Measurements from ENCODE around the gene PRR5.

PRR5 gene

GRCh38 chr22:44683881-44684280, 18.1 kb upstream of the PRR5 start:
- H3K36me3 ChIP-seq (ENCODE audit: insufficient read depth, low read length), result no peaks in the 10 kb centered on the region
- no peak overlapping the region for H3K9ac ChIP-seq (ENCODE audit: low read depth, low read length)
- no peak overlapping the region for H3K27ac ChIP-seq (ENCODE audit: low read depth, low read length)
- H3K27me3 ChIP-seq (ENCODE audit: insufficient read depth, low read length), result no peaks in the 10 kb centered on the region
- 94% methylated on average over 8 of the region's 8 CpGs for WGBS
- no peaks in the 10 kb centered on the region for H3K4me1 ChIP-seq (ENCODE audit: insufficient read depth, low read length)
- H3K9me3 ChIP-seq (ENCODE audit: insufficient read depth, low read depth, low read length), result no peaks in the 10 kb centered on the region
- H3K4me3 ChIP-seq (ENCODE audit: low read length), result no peak overlapping the region

- Histone ChIP-seq H3K9ac (ENCODE audit: low read depth, low read length) (no peak overlapping the region), H3K9me3 (ENCODE audit: insufficient read depth, low read depth, low read length) (no peaks in the 10 kb centered on the region), H3K4me3 (ENCODE audit: low read length) (no peak overlapping the region), H3K27ac (ENCODE audit: low read depth, low read length) (no peak overlapping the region), H3K27me3 (ENCODE audit: insufficient read depth, low read length) (no peaks in the 10 kb centered on the region), H3K4me1 (ENCODE audit: insufficient read depth, low read length) (no peaks in the 10 kb centered on the region), H3K36me3 (ENCODE audit: insufficient read depth, low read length) (no peaks in the 10 kb centered on the region)
- 39% methylated on average over 22 of the region's 23 CpGs for WGBS
Measured at GRCh38 chr22:44684506-44685383, 17.3 kb upstream of the PRR5 start.

GRCh38 chr22:44685384-44686056, 16.5 kb upstream of the PRR5 start:
- Histone ChIP-seq H3K4me1 (ENCODE audit: insufficient read depth, low read length) (no peaks in the 10 kb centered on the region), H3K27me3 (ENCODE audit: insufficient read depth, low read length) (no peaks in the 10 kb centered on the region), H3K9me3 (ENCODE audit: insufficient read depth, low read depth, low read length) (no peaks in the 10 kb centered on the region), H3K27ac (ENCODE audit: low read depth, low read length) (no peak overlapping the region), H3K9ac (ENCODE audit: low read depth, low read length) (no peak overlapping the region), H3K36me3 (ENCODE audit: insufficient read depth, low read length) (no peaks in the 10 kb centered on the region), H3K4me3 (ENCODE audit: low read length) (no peak overlapping the region)
- WGBS, result 72% methylated on average over 11 of the region's 11 CpGs

- no peaks in the 10 kb centered on the region for H3K4me1 ChIP-seq (ENCODE audit: insufficient read depth, low read length)
- no peak overlapping the region for H3K4me3 ChIP-seq (ENCODE audit: low read length)
- WGBS, result 85% methylated on average over 5 of the region's 10 CpGs
- H3K9me3 ChIP-seq (ENCODE audit: insufficient read depth, low read depth, low read length), result no peaks in the 10 kb centered on the region
- no peaks in the 10 kb centered on the region for H3K36me3 ChIP-seq (ENCODE audit: insufficient read depth, low read length)
- no peak overlapping the region for H3K27ac ChIP-seq (ENCODE audit: low read depth, low read length)
- H3K27me3 ChIP-seq (ENCODE audit: insufficient read depth, low read length), result no peaks in the 10 kb centered on the region
- H3K9ac ChIP-seq (ENCODE audit: low read depth, low read length), result no peak overlapping the region
Measured at GRCh38 chr22:44686873-44687600, 15.0 kb upstream of the PRR5 start.

GRCh38 chr22:44689173-44689572, 12.8 kb upstream of the PRR5 start:
- no peaks in the 10 kb centered on the region for H3K4me1 ChIP-seq (ENCODE audit: insufficient read depth, low read length)
- H3K9ac ChIP-seq (ENCODE audit: low read depth, low read length), result no peak overlapping the region
- no peaks in the 10 kb centered on the region for H3K36me3 ChIP-seq (ENCODE audit: insufficient read depth, low read length)
- H3K27ac ChIP-seq (ENCODE audit: low read depth, low read length), result no peak overlapping the region
- H3K27me3 ChIP-seq (ENCODE audit: insufficient read depth, low read length), result no peaks in the 10 kb centered on the region
- H3K4me3 ChIP-seq (ENCODE audit: low read length), result no peak overlapping the region
- no peaks in the 10 kb centered on the region for H3K9me3 ChIP-seq (ENCODE audit: insufficient read depth, low read depth, low read length)
- WGBS, result 85% methylated on average over 10 of the region's 10 CpGs

- Histone ChIP-seq H3K4me3 (ENCODE audit: low read length) (no peak overlapping the region), H3K9ac (ENCODE audit: low read depth, low read length) (no peak overlapping the region), H3K36me3 (ENCODE audit: insufficient read depth, low read length) (no peaks in the 10 kb centered on the region), H3K9me3 (ENCODE audit: insufficient read depth, low read depth, low read length) (no peaks in the 10 kb centered on the region), H3K27me3 (ENCODE audit: insufficient read depth, low read length) (no peaks in the 10 kb centered on the region), H3K4me1 (ENCODE audit: insufficient read depth, low read length) (no peaks in the 10 kb centered on the region), H3K27ac (ENCODE audit: low read depth, low read length) (no peak overlapping the region)
- 89% methylated on average over 9 of the region's 9 CpGs for WGBS
Measured at GRCh38 chr22:44689915-44690524, 12.0 kb upstream of the PRR5 start.

- Histone ChIP-seq H3K27ac (ENCODE audit: low read depth, low read length) (no peak overlapping the region), H3K4me1 (ENCODE audit: insufficient read depth, low read length) (no peaks in the 10 kb centered on the region), H3K9me3 (ENCODE audit: insufficient read depth, low read depth, low read length) (no peaks in the 10 kb centered on the region), H3K36me3 (ENCODE audit: insufficient read depth, low read length) (no peaks in the 10 kb centered on the region), H3K9ac (ENCODE audit: low read depth, low read length) (no peak overlapping the region), H3K4me3 (ENCODE audit: low read length) (no peak overlapping the region), H3K27me3 (ENCODE audit: insufficient read depth, low read length) (no peaks in the 10 kb centered on the region)
- WGBS, result 79% methylated on average over 24 of the region's 24 CpGs
Measured at GRCh38 chr22:44691796-44692661, 10.0 kb upstream of the PRR5 start.

- no peak overlapping the region for H3K4me3 ChIP-seq (ENCODE audit: low read length)
- no peaks in the 10 kb centered on the region for H3K36me3 ChIP-seq (ENCODE audit: insufficient read depth, low read length)
- H3K27me3 ChIP-seq (ENCODE audit: insufficient read depth, low read length), result no peaks in the 10 kb centered on the region
- 90% methylated on average over 11 of the region's 11 CpGs for WGBS
- H3K9ac ChIP-seq (ENCODE audit: low read depth, low read length), result no peak overlapping the region
- no peaks in the 10 kb centered on the region for H3K4me1 ChIP-seq (ENCODE audit: insufficient read depth, low read length)
- no peaks in the 10 kb centered on the region for H3K9me3 ChIP-seq (ENCODE audit: insufficient read depth, low read depth, low read length)
- H3K27ac ChIP-seq (ENCODE audit: low read depth, low read length), result no peak overlapping the region
Measured at GRCh38 chr22:44692662-44693007, 9.4 kb upstream of the PRR5 start.

- Histone ChIP-seq H3K27ac (ENCODE audit: low read depth, low read length) (no peak overlapping the region), H3K9ac (ENCODE audit: low read depth, low read length) (no peak overlapping the region), H3K36me3 (ENCODE audit: insufficient read depth, low read length) (no peaks in the 10 kb centered on the region), H3K27me3 (ENCODE audit: insufficient read depth, low read length) (no peaks in the 10 kb centered on the region), H3K9me3 (ENCODE audit: insufficient read depth, low read depth, low read length) (no peaks in the 10 kb centered on the region), H3K4me3 (ENCODE audit: low read length) (no peak overlapping the region), H3K4me1 (ENCODE audit: insufficient read depth, low read length) (no peaks in the 10 kb centered on the region)
- 91% methylated on average over 4 of the region's 4 CpGs for WGBS
Measured at GRCh38 chr22:44693145-44693544, 8.9 kb upstream of the PRR5 start.

DNA sequence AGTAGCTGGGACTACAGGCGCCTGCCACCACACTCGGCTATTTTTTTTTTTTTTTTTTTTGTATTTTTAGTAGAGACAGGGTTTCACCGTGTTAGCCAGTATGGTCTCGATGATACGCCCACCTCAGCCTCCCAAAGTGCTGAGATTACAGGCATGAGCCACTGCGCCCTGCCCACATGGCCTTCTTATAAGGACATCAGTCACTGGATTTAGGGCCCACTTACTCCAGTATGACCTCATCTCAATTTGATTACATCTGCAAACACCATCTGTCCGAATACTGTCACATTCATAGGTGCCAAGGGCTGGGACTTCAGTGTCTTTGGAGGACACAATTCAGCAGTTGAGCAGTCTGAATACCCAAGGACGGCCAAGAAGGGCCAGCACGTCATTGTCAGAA, 8.2 kb upstream of the PRR5 start:
- WGBS, result 92% methylated on average over 7 of the region's 9 CpGs
- no peak overlapping the region for H3K9ac ChIP-seq (ENCODE audit: low read depth, low read length)
- no peak overlapping the region for H3K27ac ChIP-seq (ENCODE audit: low read depth, low read length)
- no peaks in the 10 kb centered on the region for H3K36me3 ChIP-seq (ENCODE audit: insufficient read depth, low read length)
- H3K4me1 ChIP-seq (ENCODE audit: insufficient read depth, low read length), result peaks cover 5% of the 10 kb centered on the region
- H3K27me3 ChIP-seq (ENCODE audit: insufficient read depth, low read length), result no peaks in the 10 kb centered on the region
- no peaks in the 10 kb centered on the region for H3K9me3 ChIP-seq (ENCODE audit: insufficient read depth, low read depth, low read length)
- H3K4me3 ChIP-seq (ENCODE audit: low read length), result no peak overlapping the region
